Body of pancreas (tissue), 4 donors: Measurements from ENCODE around the gene ROCK2. TPM values are rescaled to one million over a fixed set of nuclear protein-coding genes. Genes with fewer than 3 reads are reported as not detected.

Experiments used
- ATAC-seq: fragments of 150-250 bp; one replicate; pipeline ENCODE4 v1.9.1; 2016
- DNase-seq, 4 donors: peaks; one replicate each; pipeline ENCODE4 v3.0.0-alpha.2; 2019
- H3K27ac ChIP-seq, 4 donors: fragments of 200-600 bp; sonication (generic); 1 replicate in 3 of 4; 2 replicates in 1 of 4; pipeline versions ENCODE4 v1.5.1 to v1.6.1; 2016 to 2019; ENCODE audit warnings: mild to moderate bottlenecking in 1 of 4, mixed read lengths in 1 of 4, moderate library complexity in 1 of 4
- H3K27me3 ChIP-seq, 2 donors: fragments of 200-600 bp; sonication (generic); one replicate each; pipeline ENCODE4 v1.6.0; 2016; ENCODE audit warnings: mild to moderate bottlenecking in 1 of 2
- H3K36me3 ChIP-seq, 2 donors: fragments of 200-600 bp; sonication (generic); replicated peaks in 1 of 2; 2 replicates each; pipeline ENCODE4 v1.5.1; 2016; ENCODE audit warnings: low read depth in 2 of 2; ENCODE audit not compliant: insufficient read depth in 1 of 2
- H3K4me1 ChIP-seq: fragments of 200-600 bp; sonication (generic); one replicate; pipeline ENCODE4 v1.6.0; 2016
- H3K4me3 ChIP-seq, 2 donors: fragments of 200-600 bp; sonication (generic); 1 replicate in 1 of 2; 2 replicates in 1 of 2; pipeline ENCODE4 v1.5.1; 2016 to 2019
- H3K9me3 ChIP-seq, 3 donors: fragments of 200-600 bp; sonication (generic); 1 replicate in 2 of 3; 2 replicates in 1 of 3; pipeline ENCODE4 v1.5.1; 2016
- POLR2A ChIP-seq, 3 donors: fragments of 450-650 bp; IDR thresholded peaks; one replicate each; pipeline ENCODE4 v1.6.1; 2016; ENCODE audit warnings: antibody characterized with exemption in 3 of 3, mild to moderate bottlenecking in 2 of 3
- WGBS, 2 donors: methylation state at CpG; one replicate each; pipeline ENCODE4 v1.1.5; 2017; 5-methylcytosine and 5-hydroxymethylcytosine counted together
- intact Hi-C: fragments of 100-400 bp; cut with DNase I; formaldehyde crosslinking; loops from one replicate; pipeline ENCODE4 v1.15.1; 2023
- total RNA-seq, 2 donors: library from RNA; depleted of rRNA; stranded (reverse); fragments of >200 nt; gene quantifications; one replicate each; pipeline ENCODE4 v1.1.0, GENCODE V29; 2016
- TF ChIP-seq, protein P1 (sequence below), 7 experiments: fragments of 450-650 bp in 4 of 7; fragments of 200-600 bp in 3 of 7; sonication (generic) in 3 of 7; IDR thresholded peaks; one replicate each; pipeline ENCODE4 v1.5.1; 2016 to 2019; ENCODE audit warnings: antibody characterized with exemption in 7 of 7

Gene ROCK2
- total RNA-seq, 2 donors from 2014 or later, result 24.4 to 32.3 TPM

DNA sequence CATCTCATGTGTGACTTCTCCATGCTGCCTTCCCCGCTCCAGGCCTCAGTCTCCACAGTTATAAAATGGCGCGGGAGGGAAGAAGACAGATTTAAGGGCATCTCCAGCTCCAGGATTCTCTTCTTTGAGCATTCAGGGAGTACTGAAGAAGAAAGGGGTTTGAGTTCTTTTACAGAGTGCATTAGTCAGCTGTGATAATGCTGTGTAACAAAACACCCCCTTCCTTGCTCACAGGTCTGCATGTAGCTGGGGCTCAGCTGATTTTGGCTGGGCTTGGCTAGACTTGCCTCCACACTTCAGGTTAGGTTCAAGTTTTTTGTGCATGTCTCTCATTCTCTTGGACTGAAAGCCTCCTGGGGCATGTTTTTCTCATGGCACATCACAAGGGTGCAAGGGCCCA, 197.2 kb downstream of the ROCK2 start:
- Histone ChIP-seq H3K27ac (no peak overlapping the region), H3K27me3 (no peaks in the 10 kb centered on the region), H3K36me3 (no peaks in the 10 kb centered on the region), H3K9me3 (no peaks in the 10 kb centered on the region), H3K4me3 (no peak overlapping the region), H3K4me1 (peaks cover 8% of the 10 kb centered on the region)
- no peak for ATAC-seq
- DNase-seq, result no peak
- 33 to 92% methylated on average over 3 of the region's 3 CpGs for WGBS, 2 donors
- intact Hi-C loops, result no loop called here
- TF ChIP-seq, protein P1, sequence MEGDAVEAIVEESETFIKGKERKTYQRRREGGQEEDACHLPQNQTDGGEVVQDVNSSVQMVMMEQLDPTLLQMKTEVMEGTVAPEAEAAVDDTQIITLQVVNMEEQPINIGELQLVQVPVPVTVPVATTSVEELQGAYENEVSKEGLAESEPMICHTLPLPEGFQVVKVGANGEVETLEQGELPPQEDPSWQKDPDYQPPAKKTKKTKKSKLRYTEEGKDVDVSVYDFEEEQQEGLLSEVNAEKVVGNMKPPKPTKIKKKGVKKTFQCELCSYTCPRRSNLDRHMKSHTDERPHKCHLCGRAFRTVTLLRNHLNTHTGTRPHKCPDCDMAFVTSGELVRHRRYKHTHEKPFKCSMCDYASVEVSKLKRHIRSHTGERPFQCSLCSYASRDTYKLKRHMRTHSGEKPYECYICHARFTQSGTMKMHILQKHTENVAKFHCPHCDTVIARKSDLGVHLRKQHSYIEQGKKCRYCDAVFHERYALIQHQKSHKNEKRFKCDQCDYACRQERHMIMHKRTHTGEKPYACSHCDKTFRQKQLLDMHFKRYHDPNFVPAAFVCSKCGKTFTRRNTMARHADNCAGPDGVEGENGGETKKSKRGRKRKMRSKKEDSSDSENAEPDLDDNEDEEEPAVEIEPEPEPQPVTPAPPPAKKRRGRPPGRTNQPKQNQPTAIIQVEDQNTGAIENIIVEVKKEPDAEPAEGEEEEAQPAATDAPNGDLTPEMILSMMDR (IDR thresholded peaks at IDR 0.05), result no peak
- no peak for TF ChIP-seq POLR2A (IDR thresholded peaks at IDR 0.05)

DNA sequence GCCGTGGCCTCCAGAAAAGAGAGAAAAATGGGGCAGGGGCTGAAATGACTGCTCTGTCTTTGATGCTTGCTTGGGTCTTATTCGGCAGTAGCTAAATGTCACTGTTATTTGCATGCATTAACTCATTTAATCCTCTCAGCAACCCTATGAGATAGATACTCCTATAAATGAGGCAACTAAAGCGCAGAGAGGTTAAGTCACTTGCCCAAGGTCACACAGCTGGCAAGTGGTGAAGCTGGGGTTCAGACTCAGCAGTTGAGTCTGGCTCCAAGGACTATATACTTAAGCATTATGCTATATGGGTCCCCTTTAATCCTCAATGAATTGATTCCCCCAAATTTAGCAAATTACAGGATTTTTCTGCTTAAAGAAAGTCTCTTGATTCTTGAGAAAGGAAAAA, 198.4 kb downstream of the ROCK2 start:
- intact Hi-C loops, result no loop called here
- no peak for DNase-seq
- TF ChIP-seq, protein P1 (IDR thresholded peaks at IDR 0.05), result no peak
- no peak for TF ChIP-seq POLR2A (IDR thresholded peaks at IDR 0.05)
- WGBS, 2 donors, result 91 to 94% methylated on average over 3 of the region's 3 CpGs
- Histone ChIP-seq H3K4me1 (peaks cover 8% of the 10 kb centered on the region), H3K36me3 (no peaks in the 10 kb centered on the region), H3K9me3 (no peaks in the 10 kb centered on the region), H3K4me3 (no peak overlapping the region), H3K27ac (no peak overlapping the region), H3K27me3 (no peaks in the 10 kb centered on the region)
- no peak for ATAC-seq

DNA sequence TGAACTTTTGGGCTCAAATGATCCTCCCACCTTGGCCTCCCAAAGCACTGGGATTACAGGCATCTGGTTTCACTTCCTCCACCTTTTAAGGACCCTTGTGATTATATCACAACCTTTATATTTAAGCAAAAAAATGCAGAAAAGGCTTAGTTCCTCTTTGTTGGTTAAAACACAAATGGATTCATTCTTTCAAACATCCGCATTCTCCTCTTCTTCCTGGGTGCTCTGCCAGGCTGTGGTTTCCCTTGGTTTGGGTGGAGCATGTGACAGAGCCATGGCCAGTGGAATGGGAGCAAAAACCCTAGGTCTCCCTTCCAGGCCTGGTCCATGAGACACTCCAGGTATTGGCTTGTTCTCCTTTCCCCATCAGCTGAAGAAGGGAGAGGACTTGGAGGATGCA, 199.1 kb downstream of the ROCK2 start:
- 76 to 90% methylated on average over 1 of the region's 1 CpG for WGBS, 2 donors
- ATAC-seq, result no peak
- intact Hi-C loops, result no loop called here

DNA sequence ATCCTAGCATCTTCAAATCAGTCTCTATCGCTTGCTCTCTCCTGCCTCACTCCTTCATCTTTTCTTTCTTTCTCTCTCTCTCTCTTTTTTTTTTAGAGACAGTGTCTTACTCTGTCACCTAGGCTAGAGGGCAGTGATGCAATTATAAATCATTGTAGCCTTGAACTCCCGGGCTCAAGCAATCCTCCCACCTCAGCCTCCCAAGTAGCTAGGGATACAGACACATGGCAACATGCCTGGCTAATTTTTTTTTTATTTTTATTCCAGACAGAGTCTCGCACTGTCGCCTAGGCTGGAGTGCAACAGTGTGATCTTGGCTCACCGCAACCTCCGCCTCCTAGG, 199.7 kb downstream of the ROCK2 start:
- ATAC-seq, result no peak
- Histone ChIP-seq H3K4me1 (peaks cover 8% of the 10 kb centered on the region), H3K27me3 (no peaks in the 10 kb centered on the region), H3K4me3 (no peak overlapping the region), H3K27ac (no peak overlapping the region), H3K36me3 (no peaks in the 10 kb centered on the region), H3K9me3 (no peaks in the 10 kb centered on the region)
- WGBS, 2 donors, result 88% methylated on average over 6 of the region's 6 CpGs
- no peak for DNase-seq
- intact Hi-C loops, result no loop called here
- TF ChIP-seq, protein P1 (IDR thresholded peaks at IDR 0.05), result no peak
- TF ChIP-seq POLR2A (IDR thresholded peaks at IDR 0.05), result no peak

More for the DNA sequence above, 199.1 kb downstream of the ROCK2 start:
- H3K9me3 ChIP-seq, result no peaks in the 10 kb centered on the region
- H3K4me3 ChIP-seq, result no peak overlapping the region
- no peaks in the 10 kb centered on the region for H3K27me3 ChIP-seq
- H3K36me3 ChIP-seq, result no peaks in the 10 kb centered on the region
- peaks cover 8% of the 10 kb centered on the region for H3K4me1 ChIP-seq
- no peak for DNase-seq
- H3K27ac ChIP-seq, result no peak overlapping the region
- no peak for TF ChIP-seq POLR2A (IDR thresholded peaks at IDR 0.05)
- TF ChIP-seq, protein P1 (IDR thresholded peaks at IDR 0.05), result no peak

DNA sequence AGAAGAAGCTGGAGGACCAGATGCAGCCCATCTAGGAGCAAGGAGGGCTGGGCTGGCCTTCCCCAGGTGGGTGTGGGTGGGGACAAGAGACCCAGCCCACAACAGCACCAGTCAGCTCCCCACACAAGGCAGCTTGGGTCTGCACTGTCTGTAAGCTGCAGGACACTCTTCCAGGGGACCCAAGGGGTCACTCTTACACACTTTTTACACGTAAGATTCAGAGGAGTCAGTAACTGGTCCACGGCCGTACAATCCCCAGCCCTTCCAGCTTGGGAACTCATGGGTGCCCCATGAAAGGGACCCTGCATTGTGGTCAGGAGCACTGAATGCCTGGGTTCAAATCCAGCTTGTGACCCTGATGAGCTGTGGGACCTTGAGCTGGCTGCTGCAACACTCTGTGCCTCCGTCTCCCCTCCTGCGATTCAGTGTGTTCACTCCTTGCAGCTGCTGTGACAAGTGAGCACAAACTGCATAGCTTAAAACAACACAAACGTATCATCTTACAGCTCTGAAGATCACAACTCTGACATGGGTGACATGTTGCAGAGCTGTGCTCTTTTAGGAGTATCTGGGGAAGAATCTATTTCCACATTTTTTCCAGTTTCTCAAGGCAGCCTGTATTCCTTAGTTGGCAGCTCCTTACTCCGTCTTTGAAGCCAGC, 200.2 kb downstream of the ROCK2 start:
- no peak for TF ChIP-seq POLR2A (IDR thresholded peaks at IDR 0.05)
- no peaks in the 10 kb centered on the region for H3K36me3 ChIP-seq
- no peak overlapping the region for H3K4me3 ChIP-seq
- H3K27ac ChIP-seq, result no peak overlapping the region
- no peaks in the 10 kb centered on the region for H3K27me3 ChIP-seq
- no peaks in the 10 kb centered on the region for H3K9me3 ChIP-seq
- H3K4me1 ChIP-seq, result peaks cover 6% of the 10 kb centered on the region
- DNase-seq (no peak), ATAC-seq (no peak)
- WGBS, 2 donors, result 86 to 88% methylated on average over 7 of the region's 7 CpGs
- intact Hi-C loops, result no loop called here
